Ovary (tissue), 9 donors: ENCODE measurements around the gene MILR1. TPM values are rescaled to one million over a fixed set of nuclear protein-coding genes. Genes with fewer than 3 reads are reported as not detected.

ENCODE experiments used
- DNase-seq, 5 donors: peaks; one replicate each; pipeline ENCODE4 v3.0.0-alpha.2; 2019 to 2020
- H3K27ac ChIP-seq, 2 donors: fragments of 200-600 bp; one replicate each; pipeline versions ENCODE4 v1.5.1 to v1.8.0; 2019 to 2022
- H3K27me3 ChIP-seq: fragments of 200-600 bp; one replicate; pipeline ENCODE4 v1.8.0; 2022
- H3K36me3 ChIP-seq: fragments of 200-600 bp; sonication (generic); one replicate; pipeline ENCODE4 v1.5.1; 2019
- H3K4me1 ChIP-seq: one replicate; pipeline ENCODE4 v1.8.1; 2013; ENCODE audit warnings: mild to moderate bottlenecking, moderate library complexity; ENCODE audit not compliant: insufficient read depth
- H3K4me3 ChIP-seq: fragments of 200-600 bp; sonication (generic); one replicate; pipeline ENCODE4 v1.5.1; 2017
- H3K9me3 ChIP-seq, 2 donors: fragments of 200-600 bp in 1 of 2; sonication (generic) in 1 of 2; one replicate each; pipeline versions ENCODE4 v1.5.1 to v1.8.1; 2013 to 2019; ENCODE audit warnings: mild to moderate bottlenecking in 1 of 2, moderate library complexity in 1 of 2
- CTCF ChIP-seq, 3 donors: fragments of 450-650 bp in 2 of 3; fragments of 200-600 bp in 1 of 3; IDR thresholded peaks; one replicate each; pipeline versions ENCODE4 v1.5.1 to v1.8.0; 2016 to 2022; ENCODE audit warnings: antibody characterized with exemption in 3 of 3, mild to moderate bottlenecking in 1 of 3
- EP300 ChIP-seq: sonication (generic); formaldehyde crosslinking; IDR thresholded peaks from one replicate; pipeline ENCODE4 v1.6.1; 2017; ENCODE audit warnings: antibody characterized with exemption
- POLR2A ChIP-seq: fragments of 450-650 bp; IDR thresholded peaks from one replicate; pipeline ENCODE4 v1.6.1; 2017; ENCODE audit warnings: antibody characterized with exemption, mild to moderate bottlenecking, moderate library complexity
- WGBS, 3 donors: extraction: QIAGEN DNeasy Blood & Tissue Kit in 1 of 3; methylation state at CpG; one replicate each; pipeline versions ENCODE4 v1.1.5 to v1.1.7; 2013 to 2017; 5-methylcytosine and 5-hydroxymethylcytosine counted together
- intact Hi-C, 4 donors: fragments of 100-400 bp; cut with DNase I; formaldehyde crosslinking; loops; one replicate each; pipeline versions ENCODE4 v1.11.0 to v1.15.1; 2022 to 2023
- polyA plus RNA-seq, 2 donors: library from polyadenylated mRNA; stranded (reverse); fragments of 200-250 nt in 1 of 2; fragments of 350-450 nt in 1 of 2; fragmentation: Illumina TruSeq in 1 of 2; extraction: RNeasy Lipid Tissue Mini Kit (QIAGEN cat#74804) in 1 of 2; gene quantifications; one replicate each; pipeline ENCODE4 v1.2.3, GENCODE V29; 2013 to 2014
- total RNA-seq, 7 donors: library from RNA; depleted of rRNA in 2 of 7; stranded (reverse); fragments of >200 nt in 2 of 7; fragmentation: NEBNext Ultra II Directional in 3 of 7; extraction: Animal tissue kit (Norgen Biotek cat#: 25700) in 3 of 7; gene quantifications; one replicate each; pipeline versions ENCODE4 v1.1.0 to v1.2.4, GENCODE V29; 2016 to 2023
- donor health status: DM: no; HTN: no; CAD: no; lungs with moderate emphysema.
- donor health status: DM: no; HTN: no; CAD: no.
- donor health status: Bipolar disorder and iron deficiency.
- donor health status: DM: yes; HTN: yes; CAD: no.
- donor health status: DM: no; HTN: no; CAD: no.
- donor health status: DM: yes; HTN: yes; CAD: no.

Gene MILR1
- total and polyA plus RNA-seq, 9 donors: 2.0 to 16.4 (median 6.8) TPM

DNA sequence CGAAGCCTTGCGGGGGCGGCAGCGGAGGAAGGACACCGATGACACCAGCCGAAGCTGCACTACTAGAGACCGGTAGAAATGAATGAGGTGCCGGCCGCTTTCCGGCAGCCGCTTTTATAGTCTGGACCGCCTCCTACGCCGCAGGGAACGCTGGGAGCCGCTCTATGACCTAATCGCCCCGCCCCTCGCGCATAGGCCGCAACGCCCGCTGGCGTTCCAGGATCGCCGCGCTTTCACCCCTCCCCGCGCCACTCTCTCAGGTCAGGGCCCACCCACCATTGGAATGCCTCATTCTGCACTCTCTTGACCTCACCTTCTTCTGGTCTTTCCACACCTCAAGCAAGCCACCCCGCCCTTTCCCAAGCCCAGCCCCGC is 57.3 kb downstream of the MILR1 start, which contains the start of gene DDX5:
DDX5 (minus strand) TSS at position 89 of the 375 bp plus-strand sequence. CDS start 170 bp downstream, outside the sequence.
- H3K9me3 ChIP-seq: no peaks in the 10 kb centered on the region
- peak within 1 kb of the TSS; percentile 97 to 99 for H3K27ac ChIP-seq
- peak; percentile 57 for TF ChIP-seq EP300
- peak; percentile 98 for TF ChIP-seq POLR2A
- TF ChIP-seq CTCF (IDR thresholded peaks at IDR 0.05): no peak
- peaks cover 4% of the 10 kb centered on the region for H3K4me1 ChIP-seq
- H3K36me3 ChIP-seq: no peaks in the 10 kb centered on the region
- 0% methylated on average over 25 to 31 of the region's 31 CpGs for WGBS, 3 donors
- no peaks in the 10 kb centered on the region for H3K27me3 ChIP-seq
- intact Hi-C loops: no loop called here
- peak; percentile 97 to 98 (median 97) for DNase-seq
- H3K4me3 ChIP-seq: peak within 1 kb of the TSS; percentile 99

DNA sequence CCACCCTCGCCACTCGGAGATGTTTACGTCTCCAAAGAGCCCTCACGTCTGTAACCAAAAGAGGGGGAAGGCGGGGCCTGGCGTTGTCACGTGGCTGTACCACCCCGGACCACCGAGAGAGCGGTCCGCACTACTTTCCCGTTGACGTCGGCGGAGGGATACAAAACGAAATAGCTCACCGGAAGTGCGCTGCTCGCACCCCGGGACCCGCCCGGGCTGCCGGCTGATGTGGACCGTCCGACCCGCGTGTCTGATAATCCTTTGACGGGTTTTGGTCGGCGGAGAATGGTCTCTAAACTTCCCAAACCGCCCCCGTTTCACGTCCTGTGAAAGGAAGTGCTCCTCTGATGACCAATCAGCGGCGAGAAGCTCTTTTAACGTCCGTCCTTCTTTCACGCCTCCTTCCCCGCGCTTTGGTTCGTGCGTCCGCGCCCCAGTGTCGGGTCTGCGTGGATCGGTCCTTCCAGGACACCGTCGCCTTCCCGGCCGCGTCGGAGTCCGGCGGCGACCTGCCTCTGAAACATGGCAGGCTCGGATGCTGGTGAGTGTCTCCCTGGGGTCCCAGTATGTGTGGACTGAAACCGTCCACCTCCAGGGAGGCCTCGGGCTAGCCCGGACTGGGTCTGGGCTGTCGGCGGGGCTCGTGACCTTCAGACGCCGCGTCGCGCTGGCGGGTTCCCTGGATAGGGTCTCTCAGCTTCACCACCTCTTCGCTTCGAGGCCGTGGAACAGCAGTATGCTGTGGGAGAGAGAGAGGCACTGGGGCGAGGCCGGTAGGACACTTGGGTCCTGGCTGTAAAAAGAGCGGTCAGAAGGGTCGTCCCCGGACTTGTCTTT is 57.9 kb downstream of the MILR1 start, which contains the start of gene CEP95:
CEP95 (plus strand) TSS at position 402 of the 837 bp plus-strand sequence; CDS start at position 523, 121 bp downstream.
- DNase-seq: peak; percentile 97 to 98 (median 98)
- Histone ChIP-seq H3K4me3 (peak within 1 kb of the TSS; percentile 99), H3K36me3 (no peaks in the 10 kb centered on the region), H3K27me3 (no peaks in the 10 kb centered on the region), H3K4me1 (peaks cover 4% of the 10 kb centered on the region), H3K27ac (peak within 1 kb of the TSS; percentile 97 to 99), H3K9me3 (no peaks in the 10 kb centered on the region)
- WGBS, 3 donors: 0 to 1% (median 0%) methylated on average over 75 to 77 of the region's 77 CpGs
- intact Hi-C loops: no loop called here
- peak in 2 of 3 donors; percentile 5 to 10 for TF ChIP-seq CTCF (IDR thresholded peaks at IDR 0.05)
- no peak for TF ChIP-seq EP300
- TF ChIP-seq POLR2A: peak; percentile 88

DNA sequence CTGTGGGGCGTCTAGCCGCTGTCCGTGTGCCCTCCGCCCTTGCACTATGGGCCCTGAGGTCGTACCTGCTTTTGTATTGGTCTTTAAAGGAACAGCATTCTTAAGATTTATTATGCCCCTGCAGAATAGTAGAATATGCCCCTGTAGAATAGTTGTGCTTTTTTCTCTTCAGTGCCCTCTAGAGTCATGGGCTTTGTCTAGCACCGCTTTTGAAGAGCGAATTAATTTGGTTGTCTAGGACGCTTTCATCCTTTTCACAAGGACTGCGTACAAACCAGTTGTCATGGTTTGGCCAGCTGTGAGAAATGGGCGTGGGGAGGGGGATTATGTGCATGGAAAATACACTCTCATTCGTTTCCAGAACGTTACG is 58.5 kb downstream of the MILR1 start:
- no peak for DNase-seq
- no peak for TF ChIP-seq EP300
- TF ChIP-seq POLR2A: no peak
- peak in 1 of 3 donors; percentile 19 for TF ChIP-seq CTCF (IDR thresholded peaks at IDR 0.05)
- Histone ChIP-seq H3K27me3 (no peaks in the 10 kb centered on the region), H3K4me1 (peaks cover 4% of the 10 kb centered on the region), H3K9me3 (no peaks in the 10 kb centered on the region), H3K36me3 (no peaks in the 10 kb centered on the region), H3K4me3 (peak overlapping the region; percentile 99), H3K27ac (peak overlapping the region; percentile 97 to 99)
- intact Hi-C loops: no loop called here
- WGBS, 3 donors: 0% methylated on average over 13 of the region's 13 CpGs

DNA sequence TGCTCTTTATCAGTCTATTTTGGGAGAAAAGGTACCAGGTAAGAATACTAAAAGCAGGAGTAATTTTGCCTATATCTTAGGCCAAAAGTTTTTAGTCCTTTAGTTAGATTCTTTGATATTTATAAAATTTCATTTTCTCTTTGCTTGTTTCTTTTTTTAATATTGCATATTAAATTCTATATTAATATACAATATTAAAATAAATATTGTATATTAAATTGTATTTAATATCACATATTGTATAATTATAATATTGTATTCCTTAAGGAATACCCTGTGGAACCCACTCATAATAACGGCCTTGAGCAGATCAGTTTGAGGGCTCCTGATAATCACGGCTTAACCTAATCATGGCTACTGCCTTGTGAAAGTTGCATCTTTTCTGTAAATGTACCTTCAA is 59.8 kb downstream of the MILR1 start:
- no peaks in the 10 kb centered on the region for H3K36me3 ChIP-seq
- no peak overlapping the region for H3K4me3 ChIP-seq
- H3K27me3 ChIP-seq: no peaks in the 10 kb centered on the region
- no peaks in the 10 kb centered on the region for H3K9me3 ChIP-seq
- TF ChIP-seq POLR2A (no peak), EP300 (no peak), CTCF (IDR thresholded peaks at IDR 0.05) (no peak)
- no peak overlapping the region for H3K27ac ChIP-seq
- DNase-seq: no peak
- peaks cover 4% of the 10 kb centered on the region for H3K4me1 ChIP-seq
- intact Hi-C loops: no loop called here
- WGBS, 3 donors: 57 to 71% (median 61%) methylated on average over 2 of the region's 2 CpGs
